SH-SY5Y (cell line): ENCODE measurements around the gene UTP20.

Experiments used
- GATA2 ChIP-seq: IDR thresholded peaks from 2 replicates; pipeline ENCODE4 v1.6.1; 2011; ENCODE audit warnings: mild to moderate bottlenecking, low read depth, low read length
- GATA3 ChIP-seq: IDR thresholded peaks from 2 replicates; pipeline ENCODE4 v1.6.1; 2011; ENCODE audit warnings: low read depth, mild to moderate bottlenecking, low read length, moderate library complexity

UTP20 gene

DNA sequence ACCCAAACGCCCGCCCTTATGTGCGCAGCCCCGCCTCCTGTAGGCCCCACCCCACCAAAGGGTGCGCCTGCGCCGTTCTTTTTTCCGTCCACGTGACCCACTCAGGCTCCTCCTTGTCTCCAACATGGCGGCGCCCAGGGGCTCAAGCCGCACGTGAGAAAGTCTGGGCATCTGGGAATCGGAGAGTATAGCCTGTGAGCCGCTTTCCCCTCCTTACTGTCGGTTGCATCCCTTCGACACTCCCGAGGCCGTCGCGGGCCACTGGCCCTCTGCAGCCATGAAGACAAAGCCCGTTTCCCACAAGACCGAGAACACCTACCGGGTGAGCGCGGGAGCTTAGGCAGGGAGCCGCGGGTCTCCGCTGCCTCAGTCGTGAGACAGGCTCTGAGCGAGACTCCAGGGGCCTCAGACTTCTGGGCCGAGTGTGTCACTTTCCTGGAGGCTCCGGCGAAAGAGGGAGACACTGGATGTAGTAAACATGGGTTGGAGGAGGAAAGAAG is at the start of gene UTP20:
UTP20 (plus strand) TSS at position 100 of the 500 bp plus-strand sequence; CDS start at position 278, 178 bp downstream.
- TF ChIP-seq GATA2 (no peak), GATA3 (no peak)

DNA sequence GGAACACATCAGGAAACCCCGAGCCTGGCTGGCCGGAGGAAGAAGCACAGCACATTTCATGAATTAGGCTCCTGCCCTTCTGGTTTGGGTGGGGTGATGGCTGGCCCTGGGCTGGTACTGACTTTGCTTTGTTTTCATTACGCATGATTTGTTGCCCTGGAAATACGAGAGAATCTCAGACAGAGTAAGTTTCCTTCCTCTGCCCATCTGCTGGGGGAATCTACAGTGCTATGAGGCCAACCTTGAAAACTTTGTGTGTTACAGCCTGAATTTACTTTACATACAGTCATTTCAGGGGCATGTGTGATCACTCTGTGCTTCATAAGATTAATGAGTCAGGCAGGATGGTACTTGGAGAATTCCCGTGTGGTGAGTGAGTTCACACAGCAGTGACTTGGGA is 49.4 kb upstream of the UTP20 start:
- no peak for TF ChIP-seq GATA2
- no peak for TF ChIP-seq GATA3

DNA sequence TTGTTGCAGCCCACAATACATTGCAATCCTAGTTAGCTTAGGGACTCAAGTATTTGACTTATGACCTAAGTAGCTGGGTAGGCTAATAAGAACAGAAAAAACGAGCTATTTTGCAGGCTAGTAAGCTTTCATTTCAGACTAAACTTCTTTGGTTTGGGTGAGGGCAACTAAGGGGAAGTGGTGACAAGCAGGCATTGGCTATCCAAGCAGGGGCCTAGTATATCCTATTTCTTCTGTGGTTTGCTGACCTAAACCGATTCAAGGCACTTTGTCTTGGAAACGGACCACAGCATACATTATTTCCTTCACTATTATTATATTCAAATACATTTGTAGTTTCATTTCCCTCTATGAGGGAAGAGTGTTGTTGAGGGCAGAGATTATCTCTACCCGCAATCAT is 48.3 kb upstream of the UTP20 start:
- TF ChIP-seq GATA3 = no peak
- no peak for TF ChIP-seq GATA2

DNA sequence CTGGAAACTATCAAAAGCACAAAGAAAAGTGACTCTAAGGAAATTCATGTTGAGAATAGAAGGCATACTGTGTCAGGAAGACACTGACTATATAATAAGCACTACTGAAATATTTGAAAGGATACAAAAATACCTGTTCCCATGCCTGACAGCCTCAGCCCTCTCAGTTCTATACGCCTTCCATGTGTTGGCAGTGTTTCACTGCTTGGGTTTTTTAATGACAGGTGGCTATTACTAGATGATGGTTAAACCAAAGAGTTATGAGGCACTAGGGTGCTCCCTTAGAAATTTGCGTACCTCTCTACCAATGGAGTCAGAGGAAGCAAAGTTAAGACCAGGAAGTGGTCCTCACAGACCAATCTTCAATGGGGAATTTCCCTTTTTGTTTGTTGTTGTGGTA is 44.2 kb upstream of the UTP20 start:
- TF ChIP-seq GATA2 (no peak), GATA3 (no peak)

DNA sequence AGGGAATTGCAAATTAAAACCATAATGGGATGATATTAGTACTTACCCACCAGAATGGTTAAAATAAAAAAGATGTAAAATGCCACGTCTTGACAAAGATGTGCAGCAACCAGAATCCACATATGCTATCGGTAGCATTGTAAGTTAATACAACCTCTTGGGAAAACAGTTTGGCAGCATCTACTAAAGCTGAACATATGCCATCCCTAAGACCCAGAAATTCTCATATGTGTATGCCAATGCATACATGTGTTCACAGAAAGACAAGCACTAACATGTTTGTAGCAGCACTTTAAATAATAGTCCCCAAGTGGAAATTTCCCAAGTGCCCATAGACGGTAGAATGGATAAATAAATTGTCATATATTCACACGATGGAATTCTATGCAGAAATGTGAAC is 41.6 kb upstream of the UTP20 start:
- TF ChIP-seq GATA2 (no peak), GATA3 (no peak)

DNA sequence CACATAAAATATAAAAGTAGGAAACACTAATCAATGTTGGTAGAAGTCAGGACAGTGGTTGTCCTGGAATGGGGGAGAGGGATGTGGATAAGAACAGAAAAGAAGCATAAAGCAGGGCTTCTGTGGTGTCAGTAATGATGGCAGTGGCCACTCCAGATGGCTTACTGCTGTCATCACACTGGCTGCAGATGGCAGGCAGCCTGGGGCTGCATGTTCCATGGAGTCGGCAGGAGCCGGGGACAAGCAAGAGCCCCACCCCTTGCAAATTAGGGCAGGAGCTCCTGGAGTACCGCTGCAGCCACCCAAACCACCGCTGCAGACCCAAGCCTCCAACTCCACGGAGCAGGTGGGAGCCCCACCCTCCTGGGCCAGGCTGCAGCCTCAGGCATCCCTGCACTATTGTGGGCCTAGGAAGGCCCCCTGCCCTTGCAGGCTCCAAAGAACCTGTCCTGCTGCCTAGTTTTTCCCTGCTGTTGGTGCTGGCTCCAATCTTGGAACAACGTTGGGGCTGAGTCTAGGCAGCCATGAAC is 41.0 kb upstream of the UTP20 start:
- TF ChIP-seq GATA2 (no peak), GATA3 (no peak)

DNA sequence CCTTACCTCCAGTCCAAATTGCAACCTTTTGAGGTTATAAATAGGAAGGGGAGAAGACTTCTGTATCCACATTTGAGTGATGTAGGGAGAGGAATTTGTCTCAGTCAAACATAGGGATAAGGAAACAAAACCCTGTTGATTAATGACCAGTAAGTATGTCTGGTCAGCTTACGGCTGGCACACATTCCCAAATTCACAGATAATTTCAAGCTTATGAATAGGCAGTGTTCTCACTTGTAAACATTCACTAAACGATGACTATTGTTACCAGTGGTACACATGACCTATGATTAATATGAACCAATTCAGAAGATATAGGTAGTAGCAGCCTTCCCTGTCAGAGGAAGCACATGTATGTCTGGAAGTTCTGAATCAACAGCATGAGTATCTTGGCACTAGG is 36.8 kb upstream of the UTP20 start:
- no peak for TF ChIP-seq GATA2
- no peak for TF ChIP-seq GATA3

DNA sequence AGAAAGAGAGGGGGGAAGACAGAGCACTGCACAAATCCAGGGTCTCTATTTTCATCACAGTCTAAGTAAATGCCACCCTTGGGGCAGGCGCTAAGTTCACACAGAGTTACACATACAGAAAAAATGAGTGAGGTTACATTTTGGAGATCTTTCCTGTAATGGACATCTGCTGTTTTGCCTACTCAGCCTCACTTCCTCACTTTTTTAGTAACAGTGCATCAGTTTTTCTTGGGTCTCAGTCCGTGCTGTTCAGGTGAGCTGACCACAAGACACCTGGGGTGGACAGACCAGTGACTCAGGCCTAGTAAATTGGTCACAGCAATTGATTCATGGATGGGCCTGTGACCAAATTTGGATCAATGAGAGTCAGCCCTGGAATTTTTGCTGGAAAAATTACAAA is 36.3 kb upstream of the UTP20 start:
- TF ChIP-seq GATA2 (no peak), GATA3 (no peak)

DNA sequence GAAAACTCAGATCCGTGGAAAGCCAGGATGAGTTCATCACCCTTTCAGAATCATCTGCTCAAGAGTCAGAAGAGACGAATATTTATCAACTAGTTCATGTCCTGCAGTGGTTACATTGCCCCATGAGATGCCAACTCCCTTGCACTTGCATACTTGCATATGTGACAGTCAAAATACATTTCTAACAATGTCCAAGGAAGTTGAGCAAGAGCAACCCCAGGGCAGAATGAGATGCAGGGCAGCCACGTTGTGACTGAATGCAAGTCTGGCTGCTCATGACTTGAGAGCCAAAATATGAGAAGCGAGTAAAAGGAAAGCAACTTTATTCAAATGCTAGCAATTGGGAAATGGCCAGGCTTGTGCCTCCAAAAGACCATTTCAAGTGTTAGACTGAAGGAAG is 23.6 kb upstream of the UTP20 start:
- TF ChIP-seq GATA2 (no peak), GATA3 (no peak)

DNA sequence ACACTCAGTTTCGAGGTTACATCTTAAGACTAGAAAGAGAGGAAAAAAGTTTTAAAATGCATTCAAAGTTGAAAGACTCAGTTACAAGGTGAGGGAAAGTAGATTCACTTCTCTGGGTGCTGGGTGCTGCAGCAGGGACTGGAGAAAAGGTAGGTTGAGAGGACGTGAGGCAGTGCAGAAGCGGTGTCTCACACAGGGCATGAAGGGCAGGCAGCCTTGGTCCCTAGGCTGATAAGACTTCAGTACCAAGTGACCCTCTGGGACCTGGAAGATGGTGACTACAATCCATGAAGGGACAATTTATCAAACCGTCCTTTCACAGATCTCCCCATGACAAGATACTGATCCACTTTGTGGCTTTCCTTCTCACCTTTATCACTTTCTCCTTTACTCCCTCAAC is 22.5 kb upstream of the UTP20 start:
- no peak for TF ChIP-seq GATA3
- no peak for TF ChIP-seq GATA2

DNA sequence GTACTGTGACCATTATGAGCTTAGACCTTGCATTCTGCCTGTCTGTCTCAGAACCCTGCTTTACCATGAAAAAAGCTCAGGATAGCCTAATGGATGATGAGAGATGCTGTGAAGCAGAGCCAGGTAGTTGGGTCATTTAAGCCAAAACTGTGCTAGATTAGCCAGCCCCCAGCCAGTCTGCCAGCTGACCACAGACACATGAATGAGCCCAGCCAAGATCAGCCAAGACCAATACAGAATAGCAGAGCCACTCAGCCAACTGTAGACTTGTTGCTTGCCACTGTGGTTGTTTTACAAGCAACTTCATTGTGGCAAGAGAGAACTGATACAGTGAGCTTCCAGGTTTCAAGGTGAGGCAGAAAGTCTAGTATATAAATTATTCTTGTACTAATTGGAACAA is 12.8 kb upstream of the UTP20 start:
- TF ChIP-seq GATA3 (no peak), GATA2 (no peak)

DNA sequence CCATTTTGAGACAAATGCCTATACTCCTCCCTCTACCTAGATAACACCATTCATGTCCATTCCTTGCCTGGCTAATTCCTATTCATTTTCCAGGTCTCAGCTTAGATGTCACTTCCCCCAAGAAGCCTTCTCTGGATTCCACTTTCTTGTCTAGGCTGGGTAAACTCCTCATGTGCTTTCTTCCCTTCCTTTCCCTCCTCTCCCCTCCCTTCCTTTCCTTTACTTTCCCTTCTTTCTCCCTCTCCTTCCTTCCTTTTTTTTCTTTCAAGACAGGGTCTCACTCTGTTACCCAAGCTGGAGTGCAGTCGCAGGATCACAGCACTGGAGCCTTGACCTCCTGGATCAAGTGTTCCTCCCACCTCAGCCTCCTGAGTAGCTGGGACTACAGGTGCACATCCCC is 3.5 kb upstream of the UTP20 start:
- TF ChIP-seq GATA3 = no peak
- no peak for TF ChIP-seq GATA2

DNA sequence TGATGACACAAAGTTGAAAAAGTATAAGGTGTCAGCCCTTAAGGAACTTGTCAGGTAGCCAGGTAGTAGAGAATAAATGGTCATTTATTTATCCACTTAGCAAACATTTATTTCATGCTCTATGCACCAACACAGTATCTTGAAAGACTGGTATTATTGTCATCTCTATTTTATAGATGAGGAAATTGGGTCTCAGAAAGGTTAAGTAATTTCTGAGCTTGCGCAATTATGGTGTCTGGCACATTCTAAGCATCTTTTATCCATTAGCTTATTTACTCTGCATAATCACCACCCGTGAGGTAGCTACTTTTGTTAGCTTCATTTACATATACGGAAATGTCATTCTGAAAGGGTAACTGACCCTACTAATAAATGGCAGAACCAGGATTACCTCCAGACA is 2.5 kb upstream of the UTP20 start:
- TF ChIP-seq GATA3 (no peak), GATA2 (no peak)

DNA sequence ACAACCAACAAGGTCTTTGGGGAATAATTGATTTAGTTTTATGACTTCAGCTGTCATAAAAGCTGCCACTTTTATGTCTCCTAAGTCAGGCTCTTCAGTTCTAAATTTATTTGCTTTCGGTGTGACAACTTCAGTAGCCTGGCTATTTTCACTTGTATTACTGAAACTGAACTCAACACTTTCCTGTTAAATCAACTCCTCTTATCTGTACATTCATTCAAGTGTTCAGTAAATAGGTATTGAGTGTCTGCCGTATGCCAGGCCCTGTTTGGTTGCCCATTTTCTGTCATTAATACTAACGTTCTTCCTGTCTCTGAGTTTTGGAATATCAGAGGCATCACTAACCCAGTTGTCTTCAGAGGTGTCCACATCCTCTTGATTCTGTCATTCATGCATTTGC is 7.5 kb downstream of the UTP20 start:
- TF ChIP-seq GATA2 (no peak), GATA3 (no peak)

DNA sequence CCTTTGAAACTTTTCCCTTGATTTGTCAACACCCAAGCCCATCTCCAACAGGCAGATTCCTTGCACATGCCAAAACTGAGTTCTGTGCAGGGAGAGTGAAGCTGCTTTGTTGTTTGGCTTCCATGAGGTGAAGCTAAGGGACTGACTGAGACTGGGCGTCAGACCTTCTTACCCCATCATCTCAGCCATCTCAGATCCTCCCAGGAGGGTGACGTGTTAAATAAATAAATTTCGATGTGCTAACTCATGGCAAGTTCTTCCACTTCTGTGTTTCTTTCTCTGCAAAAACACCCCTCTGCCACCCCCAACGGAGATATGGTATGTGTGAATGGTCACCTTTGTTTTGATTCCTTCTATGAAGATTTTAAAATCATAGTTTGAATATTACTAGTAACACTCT is 17.8 kb downstream of the UTP20 start:
- no peak for TF ChIP-seq GATA3
- no peak for TF ChIP-seq GATA2

DNA sequence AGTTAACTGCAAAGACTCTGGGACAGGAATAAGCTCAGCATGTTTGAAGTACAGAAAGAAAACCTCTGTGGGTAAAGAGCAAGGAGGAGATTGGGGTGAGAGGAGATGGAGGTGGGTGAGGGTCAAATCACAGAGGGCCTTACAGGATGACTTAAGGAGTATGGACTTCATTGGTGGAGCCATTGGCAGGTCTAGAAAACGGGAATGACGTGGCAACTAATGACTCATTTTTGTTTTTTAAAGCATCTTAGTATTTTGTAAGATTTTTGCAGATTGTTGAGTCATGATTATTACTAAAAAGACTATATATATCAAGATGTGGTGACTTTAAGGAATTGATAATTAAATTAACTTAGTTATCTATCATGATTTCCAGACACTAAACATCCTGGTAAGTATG is 18.5 kb downstream of the UTP20 start:
- no peak for TF ChIP-seq GATA3
- no peak for TF ChIP-seq GATA2
